B cell (primary cell): ENCODE results near the gene POU2AF1. TPM values are rescaled to one million over a fixed set of nuclear protein-coding genes. Genes with fewer than 3 reads are reported as not detected.
A peak's percentile ranks its signal among the peaks of the same experiment; 100 is the strongest.

Experiments
- ATAC-seq: fragments of 200-7000 bp; cut with Tn5 transposase; one replicate; pipeline ENCODE4 v1.10.0; 2021; ENCODE audit warnings: low read depth, mild to moderate bottlenecking, moderate number of reproducible peaks, moderate library complexity
- CTCF ChIA-PET: fragments of 350-600 bp; sonication (Branson Sonifier 250); formaldehyde crosslinking; loops from one replicate; lab custom pipeline; 2021; ENCODE audit warnings: antibody characterized with exemption, inconsistent platforms; lab: Charles Lee
- POLR2A ChIA-PET: fragments of 350-600 bp; sonication (Branson Sonifier 250); formaldehyde crosslinking; loops from one replicate; lab custom pipeline; 2021; ENCODE audit warnings: antibody characterized with exemption; lab: Charles Lee
- DNase-seq: peaks from one replicate; pipeline ENCODE4 v3.0.0; 2013
- H2AFZ ChIP-seq: 2 replicates; pipeline ENCODE4 v1.6.1; 2012; ENCODE audit warnings: mild to moderate bottlenecking, low read depth, low read length; ENCODE audit not compliant: insufficient read depth, poor library complexity, severe bottlenecking
- H3K27ac ChIP-seq, 2 donors: 1 replicate in 1 of 2; 2 replicates in 1 of 2; pipeline ENCODE4 v1.5.1; 2012 to 2013; ENCODE audit warnings: low read length in 2 of 2, mild to moderate bottlenecking in 2 of 2, moderate library complexity in 1 of 2
- H3K27me3 ChIP-seq, 4 experiments: fragments of 200-600 bp in 1 of 4; sonication (generic) in 1 of 4; replicated peaks in 1 of 4; 1 replicate in 2 of 4; 2 replicates in 2 of 4; pipeline versions ENCODE4 v1.6.1 to v1.7.0; 2013 to 2016; ENCODE audit warnings: low read length in 3 of 4, mild to moderate bottlenecking in 2 of 4, mixed read lengths in 1 of 4, moderate library complexity in 1 of 4; ENCODE audit not compliant: insufficient read depth in 4 of 4, control insufficient read depth in 3 of 4; ENCODE audit errors: control extremely low read depth in 1 of 4
- H3K36me3 ChIP-seq, 2 experiments: replicated peaks in 1 of 2; 1 replicate in 1 of 2; 2 replicates in 1 of 2; pipeline versions ENCODE4 v1.6.1 to v1.7.1; 2013; ENCODE audit warnings: low read length in 1 of 2; ENCODE audit not compliant: insufficient read depth in 2 of 2, control insufficient read depth in 1 of 2; ENCODE audit errors: control extremely low read depth in 1 of 2, extremely low read depth in 1 of 2
- H3K4me1 ChIP-seq, 2 donors: fragments of 200-600 bp in 1 of 2; sonication (generic) in 1 of 2; 1 replicate in 1 of 2; 2 replicates in 1 of 2; pipeline versions ENCODE4 v1.5.1 to v1.6.1; 2013 to 2017; ENCODE audit warnings: low read length in 2 of 2; ENCODE audit not compliant: control insufficient read depth in 2 of 2, insufficient read depth in 2 of 2
- H3K4me2 ChIP-seq: replicated peaks from 2 replicates; pipeline ENCODE3; 2012; ENCODE audit warnings: mild to moderate bottlenecking, low read depth, low read length; ENCODE audit not compliant: poor library complexity, severe bottlenecking
- H3K4me3 ChIP-seq, 5 experiments: fragments of 200-600 bp in 1 of 5; sonication (generic) in 1 of 5; 1 replicate in 3 of 5; 2 replicates in 2 of 5; pipeline versions ENCODE4 v1.5.1 to v1.7.0; 2011 to 2016; ENCODE audit warnings: low read length in 4 of 5, mild to moderate bottlenecking in 4 of 5, low read depth in 2 of 5, control low read depth in 1 of 5, moderate library complexity in 1 of 5; ENCODE audit not compliant: insufficient read depth in 1 of 5; ENCODE audit errors: control extremely low read depth in 1 of 5, extremely low read depth in 1 of 5
- H3K79me2 ChIP-seq: fragments of 200-600 bp; sonication (generic); one replicate; pipeline ENCODE4 v1.6.0; 2016; ENCODE audit warnings: low read length; ENCODE audit not compliant: control insufficient read depth, insufficient read depth
- H3K9ac ChIP-seq: fragments of 200-600 bp; sonication (generic); 2 replicates; pipeline ENCODE4 v1.6.1; 2017; ENCODE audit warnings: mild to moderate bottlenecking, low read length, moderate library complexity
- H3K9me3 ChIP-seq, 3 donors: one replicate each; pipeline versions ENCODE4 v1.6.1 to v1.7.1; 2013; ENCODE audit warnings: low read length in 2 of 3; ENCODE audit not compliant: control insufficient read depth in 2 of 3, insufficient read depth in 1 of 3; ENCODE audit errors: control extremely low read depth in 1 of 3
- H4K20me1 ChIP-seq: 2 replicates; pipeline ENCODE4 v1.6.0; 2012; ENCODE audit warnings: mild to moderate bottlenecking, low read length; ENCODE audit not compliant: insufficient read depth, control insufficient read depth, poor library complexity, severe bottlenecking
- H3K27ac Mint-ChIP-seq: one replicate; pipeline ENCODE4 v1.8.0; 2021; ENCODE audit warnings: mixed read lengths
- H3K27me3 Mint-ChIP-seq: one replicate; pipeline ENCODE4 v1.8.0; 2021; ENCODE audit warnings: mixed read lengths
- H3K4me1 Mint-ChIP-seq: one replicate; pipeline ENCODE4 v1.8.0; 2021; ENCODE audit warnings: mixed read lengths
- H3K4me3 Mint-ChIP-seq: one replicate; pipeline ENCODE4 v1.8.0; 2021; ENCODE audit warnings: mixed read lengths
- H3K9me3 Mint-ChIP-seq: one replicate; pipeline ENCODE4 v1.8.0; 2022; ENCODE audit warnings: mixed read lengths; ENCODE audit not compliant: insufficient read depth
- CTCF ChIP-seq: fragments of 200-600 bp; IDR thresholded peaks from one replicate; pipeline ENCODE4 v1.8.0; 2022; ENCODE audit warnings: antibody characterized with exemption, mild to moderate bottlenecking
- EZH2 ChIP-seq: IDR thresholded peaks from 2 replicates; pipeline ENCODE4 v1.6.1; 2012; ENCODE audit warnings: borderline replicate concordance, low read depth, mild to moderate bottlenecking, moderate library complexity, low read length; ENCODE audit not compliant: insufficient read depth, poor library complexity, severe bottlenecking
- WGBS: methylation state at CpG from one replicate; pipeline ENCODE4 v1.1.5; 2013; ENCODE audit warnings: missing lambda C conversion rate; ENCODE audit not compliant: insufficient coverage; 5-methylcytosine and 5-hydroxymethylcytosine counted together
- intact Hi-C: fragments of 100-400 bp; cut with micrococcal nuclease; formaldehyde crosslinking; loops from one replicate; pipeline ENCODE4 v1.10.0; 2022
- polyA plus RNA-seq: library from polyadenylated mRNA; depleted of rRNA; stranded (reverse); fragments of >200 nt; gene quantifications from 2 replicates; pipeline ENCODE4 v1.2.3, GENCODE V29; 2012
- total RNA-seq, 2 donors: library from RNA; stranded (reverse); fragments of 120-200 nt in 1 of 2; gene quantifications; 1 replicate in 1 of 2; 2 replicates in 1 of 2; pipeline versions ENCODE4 v1.2.3 to v1.2.4, GENCODE V29; 2013 to 2022

Gene POU2AF1
- total and polyA plus RNA-seq, 2 donors (not counting 1 experiment from before 2014, with no cell fraction given), result 308 to 407 TPM

- Histone ChIP-seq H3K79me2 (peaks cover 22% of the 10 kb centered on the region), H3K4me1 (peaks cover 55 to 65% of the 10 kb centered on the region in 2 donors), H3K36me3 (no peaks in the 10 kb centered on the region), H3K4me3 (no peak overlapping the region), H3K9me3 (peaks cover 0 to 6% (median 3%) of the 10 kb centered on the region in 3 donors), H3K9ac (no peak overlapping the region), H3K27ac (peak overlapping the region; percentile 4 to 60), H4K20me1 (no peaks in the 10 kb centered on the region), H2AFZ (no peak overlapping the region), H3K4me2 (peak overlapping the region; percentile 62), H3K27me3 (no peaks in the 10 kb centered on the region)
- CTCF ChIA-PET, result interaction anchor here (2.0 to 27.6 kb wide), 6 partner anchors 9 to 45 kb away, joined by 4 to 922 read pairs (median 12); partner anchors contain the start of gene POU2AF1
- Mint-ChIP-seq H3K27me3 (no peaks in the 10 kb centered on the region), H3K9me3 (peaks cover 2% of the 10 kb centered on the region), H3K4me1 (peaks cover 76% of the 10 kb centered on the region), H3K27ac (peak overlapping the region; percentile 90), H3K4me3 (peak overlapping the region; percentile 67)
- intact Hi-C loops, result loop anchor here (1.0 kb wide), 1 partner anchor 8 kb away; no protein-coding TSS in a partner anchor
- no peak for ATAC-seq
- 70% methylated on average over 5 of the region's 6 CpGs for WGBS
- POLR2A ChIA-PET, result interaction anchor here (2.1 to 3.5 kb wide), 3 partner anchors 9 to 30 kb away, joined by 11 to 16 read pairs (median 12); partner anchors contain the start of gene POU2AF1
- DNase-seq, result no peak
- no peak for TF ChIP-seq EZH2
- no peak for TF ChIP-seq CTCF
Observed at GRCh38 chr11:111408789-111409727, 30.0 kb upstream of the POU2AF1 start.
